ENCODE results near the gene PRMT3.

Gene PRMT3

GRCh38 chr11:20387261-20388095 is at the start of gene PRMT3:
Gene PRMT3, plus strand, starts transcription at chr11:20387716. Its CDS starts 31 bp downstream, at chr11:20387747.
- Histone ChIP-seq H3K9me3 (ENCODE audit: control insufficient read depth, low read length) (no peaks in the 10 kb centered on the region), H3K27me3 (ENCODE audit: control insufficient read depth, insufficient read depth, low read length) (no peaks in the 10 kb centered on the region), H3K36me3 (ENCODE audit: control insufficient read depth, insufficient read depth, low read length) (no peaks in the 10 kb centered on the region), H3K4me3 (ENCODE audit: low read length) (peak within 1 kb of the TSS; percentile 77), H3K9ac (ENCODE audit: low read length) (peak within 1 kb of the TSS; percentile 85), H3K4me1 (ENCODE audit: control insufficient read depth, insufficient read depth, low read length) (peaks cover 7% of the 10 kb centered on the region)

GRCh38 chr11:20342347-20343141 is 45.0 kb upstream of the PRMT3 start:
- Histone ChIP-seq H3K9me3 (ENCODE audit: control insufficient read depth, low read length) (no peaks in the 10 kb centered on the region), H3K27me3 (ENCODE audit: control insufficient read depth, insufficient read depth, low read length) (peaks cover 18% of the 10 kb centered on the region), H3K9ac (ENCODE audit: low read length) (no peak overlapping the region), H3K36me3 (ENCODE audit: control insufficient read depth, insufficient read depth, low read length) (no peaks in the 10 kb centered on the region), H3K4me1 (ENCODE audit: control insufficient read depth, insufficient read depth, low read length) (no peaks in the 10 kb centered on the region), H3K4me3 (ENCODE audit: low read length) (no peak overlapping the region)

- Histone ChIP-seq H3K27me3 (ENCODE audit: control insufficient read depth, insufficient read depth, low read length) (no peaks in the 10 kb centered on the region), H3K9me3 (ENCODE audit: control insufficient read depth, low read length) (no peaks in the 10 kb centered on the region), H3K36me3 (ENCODE audit: control insufficient read depth, insufficient read depth, low read length) (no peaks in the 10 kb centered on the region), H3K4me1 (ENCODE audit: control insufficient read depth, insufficient read depth, low read length) (no peaks in the 10 kb centered on the region), H3K9ac (ENCODE audit: low read length) (no peak overlapping the region), H3K4me3 (ENCODE audit: low read length) (no peak overlapping the region)
Measured at GRCh38 chr11:20351136-20351535, 36.4 kb upstream of the PRMT3 start.

GRCh38 chr11:20351751-20352262 is 35.7 kb upstream of the PRMT3 start:
- no peaks in the 10 kb centered on the region for H3K27me3 ChIP-seq (ENCODE audit: control insufficient read depth, insufficient read depth, low read length)
- no peaks in the 10 kb centered on the region for H3K9me3 ChIP-seq (ENCODE audit: control insufficient read depth, low read length)
- no peaks in the 10 kb centered on the region for H3K36me3 ChIP-seq (ENCODE audit: control insufficient read depth, insufficient read depth, low read length)
- H3K9ac ChIP-seq (ENCODE audit: low read length) = no peak overlapping the region
- H3K4me3 ChIP-seq (ENCODE audit: low read length) = no peak overlapping the region
- no peaks in the 10 kb centered on the region for H3K4me1 ChIP-seq (ENCODE audit: control insufficient read depth, insufficient read depth, low read length)

GRCh38 chr11:20353829-20354434 is 33.6 kb upstream of the PRMT3 start:
- Histone ChIP-seq H3K36me3 (ENCODE audit: control insufficient read depth, insufficient read depth, low read length) (no peaks in the 10 kb centered on the region), H3K4me3 (ENCODE audit: low read length) (no peak overlapping the region), H3K9ac (ENCODE audit: low read length) (no peak overlapping the region), H3K9me3 (ENCODE audit: control insufficient read depth, low read length) (no peaks in the 10 kb centered on the region), H3K4me1 (ENCODE audit: control insufficient read depth, insufficient read depth, low read length) (no peaks in the 10 kb centered on the region), H3K27me3 (ENCODE audit: control insufficient read depth, insufficient read depth, low read length) (no peaks in the 10 kb centered on the region)

GRCh38 chr11:20355221-20356219 is 32.0 kb upstream of the PRMT3 start:
- H3K27me3 ChIP-seq (ENCODE audit: control insufficient read depth, insufficient read depth, low read length) = no peaks in the 10 kb centered on the region
- H3K4me1 ChIP-seq (ENCODE audit: control insufficient read depth, insufficient read depth, low read length) = peaks cover 5% of the 10 kb centered on the region
- no peak overlapping the region for H3K9ac ChIP-seq (ENCODE audit: low read length)
- no peak overlapping the region for H3K4me3 ChIP-seq (ENCODE audit: low read length)
- H3K36me3 ChIP-seq (ENCODE audit: control insufficient read depth, insufficient read depth, low read length) = no peaks in the 10 kb centered on the region
- no peaks in the 10 kb centered on the region for H3K9me3 ChIP-seq (ENCODE audit: control insufficient read depth, low read length)

- Histone ChIP-seq H3K27me3 (ENCODE audit: control insufficient read depth, insufficient read depth, low read length) (no peaks in the 10 kb centered on the region), H3K9ac (ENCODE audit: low read length) (no peak overlapping the region), H3K9me3 (ENCODE audit: control insufficient read depth, low read length) (no peaks in the 10 kb centered on the region), H3K36me3 (ENCODE audit: control insufficient read depth, insufficient read depth, low read length) (no peaks in the 10 kb centered on the region), H3K4me3 (ENCODE audit: low read length) (no peak overlapping the region), H3K4me1 (ENCODE audit: control insufficient read depth, insufficient read depth, low read length) (peaks cover 6% of the 10 kb centered on the region)
Measured at GRCh38 chr11:20357150-20357549, 30.4 kb upstream of the PRMT3 start.

- no peak overlapping the region for H3K9ac ChIP-seq (ENCODE audit: low read length)
- no peaks in the 10 kb centered on the region for H3K36me3 ChIP-seq (ENCODE audit: control insufficient read depth, insufficient read depth, low read length)
- no peaks in the 10 kb centered on the region for H3K9me3 ChIP-seq (ENCODE audit: control insufficient read depth, low read length)
- no peaks in the 10 kb centered on the region for H3K27me3 ChIP-seq (ENCODE audit: control insufficient read depth, insufficient read depth, low read length)
- peaks cover 10% of the 10 kb centered on the region for H3K4me1 ChIP-seq (ENCODE audit: control insufficient read depth, insufficient read depth, low read length)
- H3K4me3 ChIP-seq (ENCODE audit: low read length) = no peak overlapping the region
Measured at GRCh38 chr11:20360650-20361049, 26.9 kb upstream of the PRMT3 start.

- H3K9ac ChIP-seq (ENCODE audit: low read length) = no peak overlapping the region
- H3K4me3 ChIP-seq (ENCODE audit: low read length) = no peak overlapping the region
- no peaks in the 10 kb centered on the region for H3K27me3 ChIP-seq (ENCODE audit: control insufficient read depth, insufficient read depth, low read length)
- H3K9me3 ChIP-seq (ENCODE audit: control insufficient read depth, low read length) = no peaks in the 10 kb centered on the region
- H3K36me3 ChIP-seq (ENCODE audit: control insufficient read depth, insufficient read depth, low read length) = no peaks in the 10 kb centered on the region
- peaks cover 24% of the 10 kb centered on the region for H3K4me1 ChIP-seq (ENCODE audit: control insufficient read depth, insufficient read depth, low read length)
Measured at GRCh38 chr11:20362481-20362880, 25.0 kb upstream of the PRMT3 start.

- Histone ChIP-seq H3K4me1 (ENCODE audit: control insufficient read depth, insufficient read depth, low read length) (peaks cover 24% of the 10 kb centered on the region), H3K9ac (ENCODE audit: low read length) (peak overlapping the region; percentile 88), H3K9me3 (ENCODE audit: control insufficient read depth, low read length) (no peaks in the 10 kb centered on the region), H3K36me3 (ENCODE audit: control insufficient read depth, insufficient read depth, low read length) (no peaks in the 10 kb centered on the region), H3K27me3 (ENCODE audit: control insufficient read depth, insufficient read depth, low read length) (no peaks in the 10 kb centered on the region), H3K4me3 (ENCODE audit: low read length) (peak overlapping the region; percentile 38)
Measured at GRCh38 chr11:20363149-20363499, 24.4 kb upstream of the PRMT3 start.
